Measurements from ENCODE around the gene ALKBH5. TPM values are rescaled to one million over a fixed set of nuclear protein-coding genes. Genes with fewer than 3 reads are reported as not detected.

The ALKBH5 gene
- total and polyA plus RNA-seq, 9 of the 15 experiments (the other 6 are each of a cell fraction or from before 2014, with no cell fraction given), result 11.4 to 70.0 (median 47.4) TPM

DNA sequence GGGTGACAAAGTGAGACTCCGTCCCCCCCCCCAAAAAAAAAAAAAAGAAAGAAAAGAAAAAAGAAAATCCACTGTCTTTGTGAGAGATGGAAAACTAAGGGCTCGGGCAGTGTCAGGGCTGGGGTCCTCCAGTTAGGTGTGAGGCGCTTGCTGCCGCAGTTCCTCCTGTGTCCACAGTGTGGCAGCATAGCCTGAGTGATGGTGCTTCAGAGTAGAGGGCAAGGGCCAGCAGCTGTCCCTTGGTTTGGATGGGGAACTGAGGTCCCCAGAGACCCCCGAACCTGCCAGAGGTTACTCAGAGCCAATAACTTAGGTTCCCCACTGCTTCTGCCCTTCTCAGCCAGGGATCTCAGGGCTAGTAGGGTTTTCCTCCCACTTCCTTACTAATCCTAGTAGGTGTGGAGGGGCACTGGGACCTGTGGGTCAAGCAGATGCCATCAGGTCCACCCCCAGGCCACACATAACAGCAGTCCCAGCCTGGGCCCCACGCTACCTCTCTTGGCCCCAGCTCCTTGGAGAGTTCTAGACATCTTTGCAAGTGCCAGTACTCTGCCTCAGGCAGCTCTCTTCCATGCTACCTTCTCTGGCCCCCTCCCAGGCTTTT, 33.9 kb downstream of the ALKBH5 start (continued):
- TF ChIP-seq JUND (IDR thresholded peaks at IDR 0.05; ENCODE audit: borderline replicate concordance, low read depth, low read length) (0 out of 2 replicates have a peak, but pooled peaks have one; percentile 18), JUND (tag; IDR thresholded peaks at IDR 0.05; ENCODE audit: borderline replicate concordance, low read depth, low read length) (no peak), RB1 (IDR thresholded peaks at IDR 0.05; ENCODE audit: low read depth) (no peak), MTA2 (IDR thresholded peaks at IDR 0.05; ENCODE audit: low read depth) (no peak), TAL1 (IDR thresholded peaks at IDR 0.05) (no peak), TAF9B (IDR thresholded peaks at IDR 0.05; ENCODE audit: partially characterized antibody) (no peak), CEBPG (CRISPR knock-in tag; IDR thresholded peaks at IDR 0.05) (no peak), CEBPG (tag; conservative IDR thresholded peaks at IDR 0.05 in 1 of 2, IDR thresholded peaks at IDR 0.05 in 1 of 2) (no peak), NEUROD1 (IDR thresholded peaks at IDR 0.05; ENCODE audit: borderline replicate concordance, low read depth, low read length, partially characterized antibody) (no peak), ZNF232 (CRISPR knock-in tag; IDR thresholded peaks at IDR 0.05) (no peak), SRSF1 (IDR thresholded peaks at IDR 0.05; ENCODE audit: low read depth, low read length) (no peak), HEY1 (CRISPR knock-in tag; IDR thresholded peaks at IDR 0.05; ENCODE audit: borderline replicate concordance) (no peak)
- TF ChIP-seq, protein P1, sequence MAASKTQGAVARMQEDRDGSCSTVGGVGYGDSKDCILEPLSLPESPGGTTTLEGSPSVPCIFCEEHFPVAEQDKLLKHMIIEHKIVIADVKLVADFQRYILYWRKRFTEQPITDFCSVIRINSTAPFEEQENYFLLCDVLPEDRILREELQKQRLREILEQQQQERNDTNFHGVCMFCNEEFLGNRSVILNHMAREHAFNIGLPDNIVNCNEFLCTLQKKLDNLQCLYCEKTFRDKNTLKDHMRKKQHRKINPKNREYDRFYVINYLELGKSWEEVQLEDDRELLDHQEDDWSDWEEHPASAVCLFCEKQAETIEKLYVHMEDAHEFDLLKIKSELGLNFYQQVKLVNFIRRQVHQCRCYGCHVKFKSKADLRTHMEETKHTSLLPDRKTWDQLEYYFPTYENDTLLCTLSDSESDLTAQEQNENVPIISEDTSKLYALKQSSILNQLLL (CRISPR knock-in tag; IDR thresholded peaks at IDR 0.05; ENCODE audit: borderline replicate concordance), result no peak
- TF ChIP-seq, protein P2, sequence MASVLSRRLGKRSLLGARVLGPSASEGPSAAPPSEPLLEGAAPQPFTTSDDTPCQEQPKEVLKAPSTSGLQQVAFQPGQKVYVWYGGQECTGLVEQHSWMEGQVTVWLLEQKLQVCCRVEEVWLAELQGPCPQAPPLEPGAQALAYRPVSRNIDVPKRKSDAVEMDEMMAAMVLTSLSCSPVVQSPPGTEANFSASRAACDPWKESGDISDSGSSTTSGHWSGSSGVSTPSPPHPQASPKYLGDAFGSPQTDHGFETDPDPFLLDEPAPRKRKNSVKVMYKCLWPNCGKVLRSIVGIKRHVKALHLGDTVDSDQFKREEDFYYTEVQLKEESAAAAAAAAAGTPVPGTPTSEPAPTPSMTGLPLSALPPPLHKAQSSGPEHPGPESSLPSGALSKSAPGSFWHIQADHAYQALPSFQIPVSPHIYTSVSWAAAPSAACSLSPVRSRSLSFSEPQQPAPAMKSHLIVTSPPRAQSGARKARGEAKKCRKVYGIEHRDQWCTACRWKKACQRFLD (CRISPR knock-in tag; IDR thresholded peaks at IDR 0.05), result no peak
- TF ChIP-seq, protein P3, sequence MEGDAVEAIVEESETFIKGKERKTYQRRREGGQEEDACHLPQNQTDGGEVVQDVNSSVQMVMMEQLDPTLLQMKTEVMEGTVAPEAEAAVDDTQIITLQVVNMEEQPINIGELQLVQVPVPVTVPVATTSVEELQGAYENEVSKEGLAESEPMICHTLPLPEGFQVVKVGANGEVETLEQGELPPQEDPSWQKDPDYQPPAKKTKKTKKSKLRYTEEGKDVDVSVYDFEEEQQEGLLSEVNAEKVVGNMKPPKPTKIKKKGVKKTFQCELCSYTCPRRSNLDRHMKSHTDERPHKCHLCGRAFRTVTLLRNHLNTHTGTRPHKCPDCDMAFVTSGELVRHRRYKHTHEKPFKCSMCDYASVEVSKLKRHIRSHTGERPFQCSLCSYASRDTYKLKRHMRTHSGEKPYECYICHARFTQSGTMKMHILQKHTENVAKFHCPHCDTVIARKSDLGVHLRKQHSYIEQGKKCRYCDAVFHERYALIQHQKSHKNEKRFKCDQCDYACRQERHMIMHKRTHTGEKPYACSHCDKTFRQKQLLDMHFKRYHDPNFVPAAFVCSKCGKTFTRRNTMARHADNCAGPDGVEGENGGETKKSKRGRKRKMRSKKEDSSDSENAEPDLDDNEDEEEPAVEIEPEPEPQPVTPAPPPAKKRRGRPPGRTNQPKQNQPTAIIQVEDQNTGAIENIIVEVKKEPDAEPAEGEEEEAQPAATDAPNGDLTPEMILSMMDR (IDR thresholded peaks at IDR 0.05 in 2 of 3, conservative IDR thresholded peaks at IDR 0.05 in 1 of 3; ENCODE audit: insufficient read depth in 2 of 3, low read depth in 1 of 3, low read length in 3 of 3), result peak; percentile 79 to 87 (median 85)
- TF ChIP-seq, protein P4, sequence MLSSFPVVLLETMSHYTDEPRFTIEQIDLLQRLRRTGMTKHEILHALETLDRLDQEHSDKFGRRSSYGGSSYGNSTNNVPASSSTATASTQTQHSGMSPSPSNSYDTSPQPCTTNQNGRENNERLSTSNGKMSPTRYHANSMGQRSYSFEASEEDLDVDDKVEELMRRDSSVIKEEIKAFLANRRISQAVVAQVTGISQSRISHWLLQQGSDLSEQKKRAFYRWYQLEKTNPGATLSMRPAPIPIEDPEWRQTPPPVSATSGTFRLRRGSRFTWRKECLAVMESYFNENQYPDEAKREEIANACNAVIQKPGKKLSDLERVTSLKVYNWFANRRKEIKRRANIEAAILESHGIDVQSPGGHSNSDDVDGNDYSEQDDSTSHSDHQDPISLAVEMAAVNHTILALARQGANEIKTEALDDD (IDR thresholded peaks at IDR 0.05), result no peak
- TF ChIP-seq, protein P5, sequence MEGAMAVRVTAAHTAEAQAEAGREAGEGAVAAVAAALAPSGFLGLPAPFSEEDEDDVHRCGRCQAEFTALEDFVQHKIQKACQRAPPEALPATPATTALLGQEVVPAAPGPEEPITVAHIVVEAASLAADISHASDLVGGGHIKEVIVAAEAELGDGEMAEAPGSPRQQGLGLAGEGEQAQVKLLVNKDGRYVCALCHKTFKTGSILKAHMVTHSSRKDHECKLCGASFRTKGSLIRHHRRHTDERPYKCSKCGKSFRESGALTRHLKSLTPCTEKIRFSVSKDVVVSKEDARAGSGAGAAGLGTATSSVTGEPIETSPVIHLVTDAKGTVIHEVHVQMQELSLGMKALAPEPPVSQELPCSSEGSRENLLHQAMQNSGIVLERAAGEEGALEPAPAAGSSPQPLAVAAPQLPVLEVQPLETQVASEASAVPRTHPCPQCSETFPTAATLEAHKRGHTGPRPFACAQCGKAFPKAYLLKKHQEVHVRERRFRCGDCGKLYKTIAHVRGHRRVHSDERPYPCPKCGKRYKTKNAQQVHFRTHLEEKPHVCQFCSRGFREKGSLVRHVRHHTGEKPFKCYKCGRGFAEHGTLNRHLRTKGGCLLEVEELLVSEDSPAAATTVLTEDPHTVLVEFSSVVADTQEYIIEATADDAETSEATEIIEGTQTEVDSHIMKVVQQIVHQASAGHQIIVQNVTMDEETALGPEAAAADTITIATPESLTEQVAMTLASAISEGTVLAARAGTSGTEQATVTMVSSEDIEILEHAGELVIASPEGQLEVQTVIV (CRISPR knock-in tag; IDR thresholded peaks at IDR 0.05; ENCODE audit: borderline replicate concordance), result no peak
- TF ChIP-seq, protein P6, sequence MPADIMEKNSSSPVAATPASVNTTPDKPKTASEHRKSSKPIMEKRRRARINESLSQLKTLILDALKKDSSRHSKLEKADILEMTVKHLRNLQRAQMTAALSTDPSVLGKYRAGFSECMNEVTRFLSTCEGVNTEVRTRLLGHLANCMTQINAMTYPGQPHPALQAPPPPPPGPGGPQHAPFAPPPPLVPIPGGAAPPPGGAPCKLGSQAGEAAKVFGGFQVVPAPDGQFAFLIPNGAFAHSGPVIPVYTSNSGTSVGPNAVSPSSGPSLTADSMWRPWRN (IDR thresholded peaks at IDR 0.05; ENCODE audit: low read depth), result no peak
